Central memory CD8-positive, alpha-beta T cell (primary cell): ENCODE data around the gene FOXC2.

Experiments
- ATAC-seq: fragments of 150-1000 bp; cut with Tn5 transposase; replicated peaks from 2 replicates; pipeline ENCODE4 v1.10.0; 2022; ENCODE audit warnings: mild to moderate bottlenecking, moderate FRiP score, moderate number of reproducible peaks; ENCODE audit not compliant: poor library complexity, severe bottlenecking; ENCODE audit errors: extremely low read depth
- DNase-seq, 2 donors: peaks; one replicate each; pipeline ENCODE4 v3.0.0; 2021; ENCODE audit warnings: low spot score in 2 of 2
- H3K27ac Mint-ChIP-seq: one replicate; pipeline ENCODE4 v1.8.0; 2022; ENCODE audit warnings: low read depth, mild to moderate bottlenecking, moderate library complexity, mixed read lengths
- H3K27me3 Mint-ChIP-seq: one replicate; pipeline ENCODE4 v1.8.0; 2022; ENCODE audit warnings: mixed read lengths
- H3K36me3 Mint-ChIP-seq: one replicate; pipeline ENCODE4 v1.8.0; 2022; ENCODE audit warnings: mild to moderate bottlenecking, moderate library complexity, mixed read lengths; ENCODE audit not compliant: insufficient read depth
- H3K4me1 Mint-ChIP-seq: one replicate; pipeline ENCODE4 v1.8.0; 2022; ENCODE audit warnings: mixed read lengths
- H3K4me3 Mint-ChIP-seq: one replicate; pipeline ENCODE4 v1.8.0; 2022; ENCODE audit warnings: mild to moderate bottlenecking, moderate library complexity, mixed read lengths
- H3K9me3 Mint-ChIP-seq: one replicate; pipeline ENCODE4 v1.8.0; 2022; ENCODE audit warnings: mixed read lengths

The FOXC2 gene

DNA sequence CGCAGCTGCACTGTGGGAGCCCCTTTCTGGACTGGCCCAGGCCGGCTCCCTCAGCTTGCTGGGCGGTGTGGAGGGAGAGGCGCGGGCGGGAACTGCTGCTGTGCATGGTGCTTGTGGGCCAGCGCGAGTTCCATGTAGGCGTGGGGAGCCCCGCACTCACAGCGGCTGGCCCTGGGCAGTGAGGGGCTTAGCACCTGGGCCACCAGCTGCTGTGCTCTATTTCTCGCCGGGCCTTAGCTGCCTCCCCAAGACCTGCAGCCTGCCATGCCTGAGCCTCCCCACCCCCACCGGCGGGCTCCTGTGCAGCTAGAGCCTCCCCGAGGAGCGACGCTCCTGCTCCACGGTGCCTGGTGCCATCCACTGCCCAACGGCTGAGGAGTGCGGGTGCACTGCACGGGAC is 13.3 kb upstream of the FOXC2 start:
- Mint-ChIP-seq H3K27ac (peak overlapping the region; percentile 98), H3K27me3 (peaks cover 10% of the 10 kb centered on the region), H3K9me3 (no peaks in the 10 kb centered on the region), H3K4me3 (peak overlapping the region; percentile 95), H3K4me1 (peaks cover 24% of the 10 kb centered on the region), H3K36me3 (peaks cover 16% of the 10 kb centered on the region)
- no peak for DNase-seq
- no peak for ATAC-seq

DNA sequence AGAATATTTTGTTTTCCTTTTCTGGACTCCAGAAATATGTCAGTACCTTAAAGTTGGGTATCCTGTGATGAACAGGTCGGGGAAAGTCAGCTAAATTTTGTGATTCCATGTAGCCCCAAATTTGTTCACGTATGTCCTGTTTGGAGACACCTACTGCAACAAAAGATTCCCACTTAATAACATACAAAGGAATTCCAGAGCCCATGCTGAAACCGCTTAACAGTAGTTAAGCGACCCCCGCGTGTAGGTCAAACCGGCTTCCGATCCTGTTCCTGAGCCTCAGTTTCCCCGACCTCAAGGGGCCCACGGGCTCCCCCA is 12.1 kb upstream of the FOXC2 start:
- no peak for DNase-seq
- ATAC-seq = no peak
- Mint-ChIP-seq H3K4me1 (peaks cover 24% of the 10 kb centered on the region), H3K27me3 (peaks cover 22% of the 10 kb centered on the region), H3K27ac (peak overlapping the region; percentile 98), H3K9me3 (no peaks in the 10 kb centered on the region), H3K36me3 (peaks cover 16% of the 10 kb centered on the region), H3K4me3 (peak overlapping the region; percentile 95)

DNA sequence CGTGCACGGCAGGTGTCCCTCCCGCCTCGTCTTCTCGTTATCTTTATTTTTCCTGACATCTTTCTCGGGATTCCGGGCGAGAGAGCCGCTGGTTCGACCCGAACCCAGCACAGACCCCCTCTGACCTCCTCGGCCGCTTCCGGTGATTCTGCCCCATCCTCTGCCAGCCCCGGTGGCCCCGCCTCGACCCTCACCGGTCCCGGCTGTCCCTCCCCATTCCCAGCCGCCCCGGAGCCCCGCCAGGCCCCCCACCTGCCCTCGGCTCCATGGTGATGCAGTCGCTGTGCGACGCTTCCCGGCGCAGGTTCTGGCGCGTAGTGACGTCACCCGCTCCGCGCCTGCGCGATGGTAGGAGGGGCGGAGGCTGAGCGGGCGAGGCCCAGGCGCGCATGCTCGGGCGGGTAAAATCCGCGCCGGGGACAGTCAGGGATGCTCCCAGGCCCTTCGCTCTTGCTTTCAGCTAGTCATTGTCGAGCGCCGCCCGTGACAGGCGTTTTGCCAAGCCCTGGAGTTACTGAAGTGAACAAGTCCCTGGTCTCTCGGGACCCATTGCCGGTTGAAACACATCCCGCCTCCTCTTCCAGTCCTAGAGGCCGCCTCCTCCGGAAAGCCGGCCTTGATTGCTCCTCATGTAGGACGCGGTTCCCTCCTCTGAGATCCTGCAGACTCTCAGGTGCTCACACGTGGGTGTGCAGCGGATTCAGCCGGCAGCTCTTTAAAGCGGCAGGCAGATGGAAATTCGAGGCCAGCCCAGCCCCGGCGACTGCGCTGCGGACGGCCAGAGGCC is 11.5 kb upstream of the FOXC2 start, which contains the start of gene MTHFSD:
Gene MTHFSD, minus strand, starts transcription at position 319 of the 787 bp plus-strand sequence. Its CDS starts 51 bp downstream, at position 268.
- peaks cover 24% of the 10 kb centered on the region for H3K4me1 Mint-ChIP-seq
- no peaks in the 10 kb centered on the region for H3K9me3 Mint-ChIP-seq
- H3K4me3 Mint-ChIP-seq = peak within 1 kb of the TSS; percentile 95
- H3K27ac Mint-ChIP-seq = peak within 1 kb of the TSS; percentile 98
- H3K27me3 Mint-ChIP-seq = peaks cover 27% of the 10 kb centered on the region
- ATAC-seq = peak; percentile 86
- peaks cover 16% of the 10 kb centered on the region for H3K36me3 Mint-ChIP-seq
- peak; percentile 95 to 97 for DNase-seq

DNA sequence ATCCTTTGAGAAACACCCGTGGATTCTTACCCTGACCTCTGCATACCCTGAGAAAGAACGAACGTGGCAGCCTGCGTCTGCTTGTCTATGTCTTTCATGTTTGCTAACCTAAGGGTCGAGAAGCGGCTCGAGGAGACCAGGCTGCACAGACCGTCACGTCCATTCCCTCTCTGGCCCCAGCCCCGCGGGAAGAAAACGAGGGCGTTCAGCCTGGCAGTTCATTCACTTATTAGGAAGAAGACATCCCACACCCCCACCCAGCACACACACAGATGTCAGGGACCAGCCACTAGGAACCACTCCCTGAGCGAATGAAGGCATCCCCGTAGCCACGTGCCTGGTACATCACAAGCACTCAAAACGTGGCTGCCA is 10.9 kb upstream of the FOXC2 start:
- Mint-ChIP-seq H3K27me3 (peaks cover 33% of the 10 kb centered on the region), H3K4me3 (peak overlapping the region; percentile 95), H3K27ac (peak overlapping the region; percentile 98), H3K4me1 (peaks cover 24% of the 10 kb centered on the region), H3K9me3 (no peaks in the 10 kb centered on the region), H3K36me3 (peaks cover 13% of the 10 kb centered on the region)
- DNase-seq (no peak), ATAC-seq (no peak)

DNA sequence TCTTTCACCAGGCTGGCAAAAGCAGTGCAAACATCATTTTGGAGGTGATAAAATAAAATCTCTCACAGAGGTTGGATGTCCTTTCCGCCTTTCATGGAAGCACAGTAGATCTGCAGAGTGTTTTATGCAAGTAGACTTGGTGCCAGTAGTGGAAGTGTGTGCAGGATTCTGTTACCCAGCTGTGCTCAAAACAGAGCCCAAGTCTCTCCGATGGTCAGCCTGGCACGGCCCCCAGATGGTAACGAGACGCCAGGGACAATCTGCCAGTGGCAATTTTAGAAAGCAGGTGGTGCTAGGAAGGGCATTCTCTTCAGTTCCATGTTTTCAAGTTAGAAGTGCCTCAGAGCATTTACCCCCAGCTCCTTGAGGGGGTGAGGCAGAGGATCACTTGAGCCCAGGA is 10.1 kb upstream of the FOXC2 start:
- Mint-ChIP-seq H3K4me3 (peak overlapping the region; percentile 95), H3K4me1 (peaks cover 24% of the 10 kb centered on the region), H3K9me3 (no peaks in the 10 kb centered on the region), H3K27me3 (peaks cover 33% of the 10 kb centered on the region), H3K36me3 (peaks cover 13% of the 10 kb centered on the region), H3K27ac (no peak overlapping the region)
- DNase-seq (no peak), ATAC-seq (no peak)

DNA sequence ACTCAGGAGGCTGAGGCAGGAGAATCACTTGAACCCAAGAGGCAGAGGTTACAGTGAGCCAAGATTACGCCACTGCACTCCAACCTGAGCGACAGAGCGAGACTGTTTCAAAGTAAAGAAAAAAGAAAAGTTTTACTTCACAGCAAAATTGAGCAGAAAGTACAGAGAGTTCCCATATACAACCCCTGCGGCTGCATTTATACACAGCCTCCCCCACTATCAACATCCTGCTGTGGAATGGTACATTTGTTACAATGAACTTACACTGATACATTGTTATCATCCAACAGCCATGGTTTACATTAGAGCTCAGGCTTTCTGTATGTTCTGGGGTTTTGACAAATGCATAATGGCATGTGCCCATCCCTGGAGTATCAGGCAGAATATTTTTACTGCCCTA is 9.0 kb upstream of the FOXC2 start:
- no peak for ATAC-seq

DNA sequence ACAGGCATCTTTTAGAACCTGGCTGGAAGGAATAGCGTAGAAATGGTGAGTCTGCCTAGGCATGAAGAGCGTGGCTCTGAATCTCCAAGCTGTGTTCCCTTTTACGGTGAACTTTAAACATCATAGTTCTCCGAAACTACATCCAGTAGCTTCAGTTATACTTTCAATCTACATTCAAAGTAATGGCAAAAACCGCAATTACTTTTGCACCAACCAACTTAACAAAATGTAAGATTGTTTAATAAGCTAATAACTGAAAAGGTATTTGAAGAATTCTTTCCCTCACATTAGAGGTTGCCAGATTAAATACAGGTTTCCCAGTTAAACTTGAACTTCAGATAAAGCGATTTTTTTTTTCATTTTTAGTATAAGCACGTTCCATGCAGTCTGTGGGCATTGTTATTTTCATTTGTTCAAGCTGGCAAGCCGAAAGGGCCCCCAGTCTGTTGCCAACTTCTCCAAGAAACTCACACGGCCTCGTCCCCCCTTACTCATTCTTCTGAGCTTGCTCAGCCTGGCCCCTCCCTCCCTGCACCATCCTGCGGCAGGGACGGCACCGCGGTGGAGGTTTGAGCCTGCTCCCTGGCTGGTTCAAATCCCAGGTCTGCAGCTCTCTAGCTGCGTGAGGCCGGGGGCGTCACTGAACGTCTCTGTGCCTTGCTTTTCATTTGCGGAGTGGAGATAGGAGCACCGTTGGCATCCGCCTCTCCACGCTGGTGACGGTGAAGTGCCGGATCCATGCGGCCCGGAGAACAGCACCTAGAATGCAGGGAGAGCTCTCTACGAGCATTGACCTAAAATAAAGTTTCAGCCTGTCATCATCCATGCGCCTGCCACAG is 8.1 kb upstream of the FOXC2 start:
- H3K4me3 Mint-ChIP-seq = no peak overlapping the region
- peaks cover 20% of the 10 kb centered on the region for H3K4me1 Mint-ChIP-seq
- DNase-seq = no peak
- no peak overlapping the region for H3K27ac Mint-ChIP-seq
- peaks cover 37% of the 10 kb centered on the region for H3K27me3 Mint-ChIP-seq
- no peak for ATAC-seq
- no peaks in the 10 kb centered on the region for H3K9me3 Mint-ChIP-seq
- H3K36me3 Mint-ChIP-seq = peaks cover 12% of the 10 kb centered on the region

More for the DNA sequence above, 9.0 kb upstream of the FOXC2 start:
- H3K27ac Mint-ChIP-seq = no peak overlapping the region
- H3K36me3 Mint-ChIP-seq = peaks cover 12% of the 10 kb centered on the region
- H3K4me1 Mint-ChIP-seq = peaks cover 21% of the 10 kb centered on the region
- DNase-seq = no peak
- H3K27me3 Mint-ChIP-seq = peaks cover 33% of the 10 kb centered on the region
- no peak overlapping the region for H3K4me3 Mint-ChIP-seq
- no peaks in the 10 kb centered on the region for H3K9me3 Mint-ChIP-seq

DNA sequence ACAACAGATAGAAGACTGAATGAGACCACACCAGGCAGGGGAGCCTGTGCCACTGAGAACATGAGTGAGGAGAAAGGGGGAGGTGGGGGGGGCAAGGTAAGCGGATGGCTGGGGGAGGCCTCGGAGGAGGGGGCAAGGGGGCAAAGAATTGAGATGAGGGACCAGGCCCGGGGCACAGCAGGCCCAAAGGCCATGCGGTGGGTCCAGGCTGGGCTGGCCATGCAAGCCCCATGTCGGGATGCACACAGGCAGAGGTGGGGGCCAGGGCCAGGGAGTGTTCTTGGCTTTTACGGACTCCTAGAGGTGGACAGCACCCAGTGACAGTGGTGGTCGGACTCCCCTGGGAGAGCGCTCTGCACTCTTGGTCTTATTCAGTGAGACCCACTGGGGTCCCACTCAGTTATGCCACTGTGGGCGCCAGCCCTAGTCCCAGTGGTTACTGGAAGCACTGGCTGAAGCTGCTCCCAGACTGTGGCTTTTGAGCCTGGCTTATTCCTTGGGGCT is 6.8 kb upstream of the FOXC2 start:
- ATAC-seq (no peak), DNase-seq (no peak)
- Mint-ChIP-seq H3K27me3 (peaks cover 50% of the 10 kb centered on the region), H3K36me3 (peaks cover 5% of the 10 kb centered on the region), H3K9me3 (no peaks in the 10 kb centered on the region), H3K4me1 (peaks cover 24% of the 10 kb centered on the region), H3K4me3 (no peak overlapping the region), H3K27ac (no peak overlapping the region)

DNA sequence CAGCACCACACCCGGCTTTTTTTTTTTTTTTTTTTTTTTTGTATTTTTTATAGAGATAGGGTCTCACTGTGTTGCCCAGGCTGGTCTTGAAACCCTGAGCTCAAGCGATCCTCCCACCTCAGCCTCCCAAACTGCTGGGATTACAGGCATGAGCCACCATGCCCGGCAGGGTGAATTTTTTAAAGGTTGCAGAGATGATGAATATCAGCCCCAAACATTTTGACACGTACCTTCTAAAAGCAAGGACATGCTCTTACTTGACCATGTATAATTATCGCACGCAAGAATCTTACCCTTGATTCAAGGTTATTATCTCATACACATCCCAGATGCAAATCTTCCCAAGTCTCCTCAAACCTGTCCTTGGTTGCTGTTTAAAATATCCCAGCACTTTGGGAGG is 4.3 kb upstream of the FOXC2 start:
- Mint-ChIP-seq H3K27ac (no peak overlapping the region), H3K4me3 (no peak overlapping the region), H3K36me3 (no peaks in the 10 kb centered on the region), H3K4me1 (peaks cover 15% of the 10 kb centered on the region), H3K27me3 (peaks cover 61% of the 10 kb centered on the region), H3K9me3 (no peaks in the 10 kb centered on the region)
- DNase-seq (no peak), ATAC-seq (no peak)

DNA sequence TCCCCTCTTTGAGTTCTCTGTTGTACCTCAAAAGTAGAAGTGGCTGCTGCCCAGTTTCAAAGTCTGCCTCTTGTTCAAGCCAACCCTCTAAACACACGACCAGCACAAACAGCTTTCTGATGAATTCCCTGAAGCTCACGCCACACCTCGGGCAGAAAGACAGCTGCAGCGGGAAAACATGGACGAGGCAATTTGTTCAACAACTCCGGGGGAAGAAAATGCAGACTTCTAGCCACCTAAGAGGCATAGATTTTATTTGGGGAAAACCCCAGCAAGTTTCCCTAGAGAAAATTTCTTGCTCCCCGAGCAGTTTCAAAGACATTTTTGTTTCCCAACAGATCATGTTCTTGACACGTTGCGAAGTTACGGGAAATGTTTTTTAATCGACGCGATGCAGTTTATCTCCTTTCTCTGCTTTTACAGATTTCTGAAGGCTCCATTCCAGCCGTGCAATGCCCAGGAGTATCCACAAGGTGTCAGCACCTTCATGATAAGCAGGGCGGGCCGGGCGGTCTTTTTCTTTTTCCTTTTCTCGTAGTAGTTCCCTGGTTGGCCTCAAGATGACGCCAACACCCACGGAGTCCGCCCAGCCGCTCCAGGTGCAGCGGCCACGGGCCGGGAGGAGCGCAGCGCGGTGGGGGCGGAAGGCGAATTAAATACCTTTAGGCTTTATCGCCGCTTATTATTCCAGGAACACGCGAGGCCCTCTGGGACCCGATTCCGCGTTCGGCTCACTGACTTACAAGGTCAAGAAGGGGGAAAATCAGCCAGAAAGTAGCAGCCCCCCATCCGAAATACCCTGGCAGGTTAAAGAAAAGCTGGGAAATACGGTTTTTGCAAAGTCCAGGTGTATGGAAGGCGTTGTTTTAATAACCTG is 2.9 kb upstream of the FOXC2 start:
- DNase-seq = peak; percentile 80
- H3K36me3 Mint-ChIP-seq = peaks cover 2% of the 10 kb centered on the region
- ATAC-seq = peak; percentile 86
- H3K27me3 Mint-ChIP-seq = peaks cover 51% of the 10 kb centered on the region
- H3K4me1 Mint-ChIP-seq = peaks cover 15% of the 10 kb centered on the region
- no peak overlapping the region for H3K27ac Mint-ChIP-seq
- no peaks in the 10 kb centered on the region for H3K9me3 Mint-ChIP-seq
- H3K4me3 Mint-ChIP-seq = peak overlapping the region; percentile 54

DNA sequence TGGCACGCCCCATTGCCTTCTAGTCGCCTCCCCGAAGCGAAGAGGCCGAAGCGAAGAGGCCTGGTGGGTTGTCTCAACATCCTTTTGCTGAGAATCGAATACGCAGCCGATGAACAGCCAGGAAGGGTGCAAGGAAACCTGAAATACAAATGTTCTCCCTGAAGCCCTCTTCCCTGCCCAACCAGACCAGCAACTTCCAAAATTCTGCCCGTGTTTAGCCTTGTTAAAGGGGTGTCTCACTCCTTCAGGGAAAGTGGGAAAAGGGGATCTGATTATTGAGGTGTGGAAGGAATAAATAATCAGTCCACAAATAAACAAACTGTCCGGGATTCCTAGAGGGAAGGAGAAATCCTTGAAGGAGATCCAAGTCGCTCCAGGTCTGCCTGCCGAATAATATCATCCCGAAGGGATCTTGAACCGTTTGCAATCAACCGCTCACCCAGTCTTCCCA is 1.4 kb upstream of the FOXC2 start:
- H3K4me1 Mint-ChIP-seq = peaks cover 15% of the 10 kb centered on the region
- H3K36me3 Mint-ChIP-seq = peaks cover 2% of the 10 kb centered on the region
- no peaks in the 10 kb centered on the region for H3K9me3 Mint-ChIP-seq
- ATAC-seq = no peak
- DNase-seq = no peak
- H3K27me3 Mint-ChIP-seq = peaks cover 51% of the 10 kb centered on the region
- no peak overlapping the region for H3K27ac Mint-ChIP-seq
- H3K4me3 Mint-ChIP-seq = no peak overlapping the region
